Right lobe of liver (tissue), 6 donors: ENCODE results near the gene CACNA1C. TPM values are rescaled to one million over a fixed set of nuclear protein-coding genes. Genes with fewer than 3 reads are reported as not detected.

ENCODE experiments used
- ATAC-seq, 4 donors: fragments of 200-7000 bp; cut with Tn5 transposase; one replicate each; pipeline ENCODE4 v1.9.1; 2020; ENCODE audit warnings: mild to moderate bottlenecking in 4 of 4, moderate library complexity in 4 of 4
- DNase-seq, 3 donors: peaks; one replicate each; pipeline ENCODE4 v3.0.0-alpha.2; 2020
- H3K27ac ChIP-seq, 3 donors: fragments of 200-600 bp; one replicate each; pipeline ENCODE4 v1.8.0; 2022
- H3K27me3 ChIP-seq, 2 donors: fragments of 200-600 bp; one replicate each; pipeline ENCODE4 v1.8.0; 2022
- H3K36me3 ChIP-seq, 4 donors: fragments of 200-600 bp; sonication (generic) in 1 of 4; one replicate each; pipeline versions ENCODE4 v1.5.1 to v1.8.0; 2017 to 2022; ENCODE audit warnings: control low read depth in 1 of 4
- H3K4me1 ChIP-seq, 4 donors: fragments of 200-600 bp; sonication (generic) in 1 of 4; one replicate each; pipeline versions ENCODE4 v1.5.1 to v1.8.0; 2017 to 2022; ENCODE audit warnings: control low read depth in 1 of 4
- H3K4me3 ChIP-seq, 3 donors: fragments of 200-600 bp; one replicate each; pipeline ENCODE4 v1.8.0; 2022
- H3K9me3 ChIP-seq, 4 donors: fragments of 200-600 bp; sonication (generic) in 1 of 4; one replicate each; pipeline versions ENCODE4 v1.5.1 to v1.8.0; 2017 to 2022; ENCODE audit warnings: control low read depth in 1 of 4
- CTCF ChIP-seq, 4 donors: fragments of 200-600 bp in 3 of 4; fragments of 450-650 bp in 1 of 4; IDR thresholded peaks; one replicate each; pipeline versions ENCODE4 v1.5.1 to v1.8.0; 2016 to 2022; ENCODE audit warnings: antibody characterized with exemption in 4 of 4, mild to moderate bottlenecking in 2 of 4
- POLR2A ChIP-seq: fragments of 450-650 bp; IDR thresholded peaks from one replicate; pipeline ENCODE4 v1.6.1; 2017; ENCODE audit warnings: antibody characterized with exemption, mild to moderate bottlenecking
- WGBS: methylation state at CpG from one replicate; pipeline ENCODE4 v1.1.6; 2018; ENCODE audit warnings: low coverage, low lambda C conversion rate; ENCODE audit not compliant: insufficient coverage; ENCODE audit errors: missing lambda C conversion rate; 5-methylcytosine and 5-hydroxymethylcytosine counted together
- intact Hi-C, 2 donors: fragments of 100-400 bp; cut with DNase I; formaldehyde crosslinking; loops; one replicate each; pipeline versions ENCODE4 v1.11.2 to v1.14.1; 2022
- total RNA-seq, 6 experiments: library from RNA; depleted of rRNA in 2 of 6; stranded (reverse); fragments of >200 nt in 2 of 6; fragmentation: NEBNext Ultra II Directional in 3 of 6; extraction: Animal tissue kit (Norgen Biotek cat#: 25700) in 3 of 6; gene quantifications; one replicate each; pipeline versions ENCODE4 v1.1.0 to v1.2.4, GENCODE V29; 2016 to 2023
- donor health status: DM: no; HTN: yes; CAD: no.
- donor health status: DM: no; HTN: no; CAD: no.
- donor health status: DM: no; HTN: no; CAD: no.
- donor health status: DM: no; HTN: yes; CAD: no.
- donor health status: DM: no; HTN: yes; CAD: no.

Gene CACNA1C
- total RNA-seq, 6 experiments from 2014 or later: 0.18 to 1.0 (median 0.57) TPM

DNA sequence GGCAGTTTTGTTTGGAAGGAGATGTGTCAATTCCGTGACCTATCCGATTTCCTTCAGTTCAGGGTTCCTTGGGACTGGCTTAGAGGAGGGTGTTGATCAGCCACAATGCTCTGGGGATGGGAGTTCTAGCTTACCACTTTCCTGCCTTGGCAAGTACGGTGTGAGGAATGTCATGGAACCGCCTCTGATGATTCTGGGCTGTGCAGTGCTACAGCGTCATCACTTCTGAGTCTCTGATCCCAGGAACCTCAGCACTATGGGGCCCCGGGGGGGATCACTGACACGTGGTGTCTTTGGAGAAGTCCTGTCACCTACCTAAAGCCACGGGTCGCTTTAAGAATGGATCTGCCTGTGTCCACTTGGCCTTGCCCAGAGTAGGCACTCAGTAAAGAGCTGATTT, 470.5 kb downstream of the CACNA1C start:
- Histone ChIP-seq H3K27ac (no peak overlapping the region), H3K36me3 (no peaks in the 10 kb centered on the region), H3K4me1 (no peaks in the 10 kb centered on the region), H3K4me3 (no peak overlapping the region), H3K27me3 (no peaks in the 10 kb centered on the region), H3K9me3 (no peaks in the 10 kb centered on the region)
- intact Hi-C loops: no loop called here
- TF ChIP-seq POLR2A (no peak), CTCF (IDR thresholded peaks at IDR 0.05) (no peak)
- ATAC-seq (no peak), DNase-seq (no peak)
- WGBS: 66% methylated on average over 7 of the region's 9 CpGs

- no peaks in the 10 kb centered on the region for H3K9me3 ChIP-seq
- H3K4me1 ChIP-seq: no peaks in the 10 kb centered on the region
- no peaks in the 10 kb centered on the region for H3K27me3 ChIP-seq
- ATAC-seq (no peak), DNase-seq (no peak)
- TF ChIP-seq POLR2A: no peak
- TF ChIP-seq CTCF (IDR thresholded peaks at IDR 0.05): no peak
- no peak overlapping the region for H3K4me3 ChIP-seq
- no peaks in the 10 kb centered on the region for H3K36me3 ChIP-seq
- intact Hi-C loops: no loop called here
- no peak overlapping the region for H3K27ac ChIP-seq
- WGBS: 60% methylated on average over 5 of the region's 6 CpGs
Measured at GRCh38 chr12:2523844-2524243, 471.1 kb downstream of the CACNA1C start.

- no peak for DNase-seq
- H3K9me3 ChIP-seq: no peaks in the 10 kb centered on the region
- no peak overlapping the region for H3K27ac ChIP-seq
- TF ChIP-seq POLR2A (no peak), CTCF (IDR thresholded peaks at IDR 0.05) (no peak)
- no peak for ATAC-seq
- H3K27me3 ChIP-seq: no peaks in the 10 kb centered on the region
- H3K4me1 ChIP-seq: no peaks in the 10 kb centered on the region
- H3K36me3 ChIP-seq: no peaks in the 10 kb centered on the region
- intact Hi-C loops: no loop called here
- 40% methylated on average over 5 of the region's 6 CpGs for WGBS
- no peak overlapping the region for H3K4me3 ChIP-seq
Measured at GRCh38 chr12:2526371-2526770, 473.6 kb downstream of the CACNA1C start.

DNA sequence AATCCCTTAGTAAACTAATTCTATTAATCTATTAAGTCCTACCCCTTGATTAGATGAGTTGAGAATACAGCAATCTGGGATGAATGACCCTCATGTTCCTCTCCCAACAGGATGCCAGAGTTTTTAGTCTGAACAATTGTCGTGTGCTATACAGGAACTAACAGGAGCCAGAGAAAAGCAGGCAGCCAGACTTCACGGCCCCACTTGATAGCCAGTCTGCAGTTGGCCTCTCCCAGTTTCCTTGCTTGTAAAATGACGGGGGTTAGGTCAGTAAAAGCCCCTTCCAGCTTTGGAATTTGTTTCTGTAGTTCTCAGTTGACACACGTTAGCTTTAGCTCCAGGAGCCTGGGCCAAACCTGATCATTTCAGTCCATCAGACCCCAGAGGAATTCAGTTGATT, 475.2 kb downstream of the CACNA1C start:
- intact Hi-C loops: no loop called here
- Histone ChIP-seq H3K4me1 (no peaks in the 10 kb centered on the region), H3K36me3 (no peaks in the 10 kb centered on the region), H3K4me3 (no peak overlapping the region), H3K27me3 (no peaks in the 10 kb centered on the region), H3K27ac (no peak overlapping the region), H3K9me3 (no peaks in the 10 kb centered on the region)
- TF ChIP-seq POLR2A (no peak), CTCF (IDR thresholded peaks at IDR 0.05) (no peak)
- WGBS: 30% methylated on average over 4 of the region's 4 CpGs
- DNase-seq (no peak), ATAC-seq (peak; percentile 40 to 54 (median 45))

DNA sequence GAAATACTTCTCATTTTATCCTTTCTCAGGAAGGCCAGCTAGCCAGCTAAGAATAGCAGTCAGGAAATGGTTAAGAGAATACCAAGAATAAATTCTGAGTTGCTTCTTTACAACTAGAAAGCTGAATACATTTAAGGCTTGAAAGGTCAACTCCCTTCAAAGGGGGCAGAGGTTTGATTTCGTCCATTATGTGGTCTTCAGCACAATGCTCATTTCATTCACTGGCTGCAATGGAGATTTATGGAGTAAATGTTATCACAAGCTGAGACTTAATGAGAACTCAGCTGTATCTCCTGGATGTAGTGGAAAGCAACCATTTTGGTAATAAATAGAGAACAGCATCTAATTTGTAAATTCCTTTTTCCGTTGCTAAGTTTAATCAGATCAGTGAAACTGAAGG, 477.0 kb downstream of the CACNA1C start:
- no peaks in the 10 kb centered on the region for H3K36me3 ChIP-seq
- DNase-seq: no peak
- ATAC-seq: no peak
- H3K27me3 ChIP-seq: no peaks in the 10 kb centered on the region
- TF ChIP-seq POLR2A (no peak), CTCF (IDR thresholded peaks at IDR 0.05) (no peak)
- intact Hi-C loops: no loop called here
- no peaks in the 10 kb centered on the region for H3K4me1 ChIP-seq
- H3K4me3 ChIP-seq: no peak overlapping the region
- no peak overlapping the region for H3K27ac ChIP-seq
- no peaks in the 10 kb centered on the region for H3K9me3 ChIP-seq
- 60% methylated on average over 2 of the region's 2 CpGs for WGBS
